Measurements from ENCODE around the gene LOX.
"Not testable (repeated sequence)": the region's sequence is repeated elsewhere in the genome, so short reads cannot be mapped to it uniquely, and the experiment has no call there.

Gene LOX

GRCh38 chr5:122099060-122099790, 21.2 kb upstream of the LOX start:
- no peak for DNase-seq (ENCODE audit: low read depth in 2 of 2)

GRCh38 chr5:122097391-122097790, 19.3 kb upstream of the LOX start:
- DNase-seq (ENCODE audit: low read depth in 2 of 2) = no peak

GRCh38 chr5:122095158-122095557, 17.1 kb upstream of the LOX start:
- DNase-seq (ENCODE audit: low read depth in 2 of 2) = no peak

GRCh38 chr5:122094251-122094650, 16.2 kb upstream of the LOX start:
- not testable (repeated sequence) for DNase-seq (ENCODE audit: low read depth in 2 of 2)

DNA sequence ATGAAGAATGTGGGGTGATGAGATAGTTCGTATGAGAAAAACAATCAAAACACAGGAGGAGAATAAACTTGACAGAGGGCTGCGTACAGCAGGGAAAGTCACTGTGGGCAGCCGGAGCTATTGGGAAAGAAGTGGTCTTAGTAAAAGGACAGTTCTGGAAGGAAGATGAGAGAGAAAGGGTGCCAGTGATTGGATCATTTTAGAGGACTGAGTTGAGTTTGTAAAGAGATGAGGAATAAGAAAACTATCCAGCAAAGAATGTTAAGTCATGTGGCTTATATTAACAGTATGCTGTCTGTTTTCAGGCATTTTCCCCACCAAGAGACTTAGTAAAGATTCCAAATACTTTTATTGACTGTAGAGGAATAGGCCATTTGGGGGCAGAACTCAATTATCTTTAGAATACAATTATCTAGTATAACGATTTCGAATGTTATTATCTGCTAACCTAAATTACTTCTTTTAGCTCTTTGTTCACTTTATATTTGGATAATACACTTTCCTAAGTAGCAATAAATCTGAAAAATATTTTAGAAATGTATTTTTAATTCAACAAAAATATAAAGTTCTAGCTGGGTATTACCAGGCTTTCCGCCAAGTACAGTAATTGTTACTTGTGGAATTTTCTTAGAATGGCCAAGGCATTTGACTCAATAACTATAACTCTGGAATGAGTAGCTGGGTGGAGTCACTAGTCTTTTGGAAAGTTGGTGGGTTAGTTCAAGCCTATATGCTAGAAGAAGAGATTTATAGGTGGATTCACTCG, 15.5 kb upstream of the LOX start:
- DNase-seq (ENCODE audit: low read depth in 2 of 2) = no peak

DNA sequence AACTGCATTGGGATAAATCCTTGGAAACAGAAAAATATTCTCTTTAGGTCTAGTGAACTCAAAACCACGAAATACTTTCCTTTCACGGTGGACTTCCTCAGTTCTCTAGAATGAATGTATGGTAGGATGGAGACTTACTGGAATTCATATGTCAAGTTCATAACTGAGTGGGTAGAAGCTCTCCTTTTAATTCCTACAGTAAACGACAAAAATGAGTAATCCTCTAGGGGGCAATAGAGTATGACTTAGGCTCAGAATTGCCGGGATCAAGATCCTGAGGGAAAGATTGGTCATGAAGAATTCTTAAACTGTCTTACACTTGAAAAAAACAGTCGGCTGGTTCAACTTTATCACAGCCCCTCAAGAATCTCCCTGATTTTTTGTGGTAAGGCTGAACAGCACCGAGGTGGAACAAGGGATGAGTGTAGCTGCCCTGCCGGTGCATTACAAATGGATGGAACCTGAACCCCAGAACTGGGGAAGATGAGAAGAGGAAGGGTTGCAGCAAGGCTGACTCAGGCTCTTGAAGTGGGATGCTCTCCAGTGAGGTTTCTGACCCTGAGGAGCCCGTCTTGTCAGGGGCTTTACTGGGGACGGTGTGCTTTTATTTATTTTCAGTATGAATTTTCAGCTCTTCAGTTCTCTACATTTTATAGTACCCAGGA, 14.0 kb upstream of the LOX start:
- DNase-seq (ENCODE audit: low read depth in 2 of 2) = no peak

GRCh38 chr5:122089096-122090013, 11.3 kb upstream of the LOX start:
- DNase-seq (ENCODE audit: low read depth in 2 of 2) = no peak

GRCh38 chr5:122085041-122085440, 7.0 kb upstream of the LOX start:
- DNase-seq (ENCODE audit: low read depth in 2 of 2) = no peak

DNA sequence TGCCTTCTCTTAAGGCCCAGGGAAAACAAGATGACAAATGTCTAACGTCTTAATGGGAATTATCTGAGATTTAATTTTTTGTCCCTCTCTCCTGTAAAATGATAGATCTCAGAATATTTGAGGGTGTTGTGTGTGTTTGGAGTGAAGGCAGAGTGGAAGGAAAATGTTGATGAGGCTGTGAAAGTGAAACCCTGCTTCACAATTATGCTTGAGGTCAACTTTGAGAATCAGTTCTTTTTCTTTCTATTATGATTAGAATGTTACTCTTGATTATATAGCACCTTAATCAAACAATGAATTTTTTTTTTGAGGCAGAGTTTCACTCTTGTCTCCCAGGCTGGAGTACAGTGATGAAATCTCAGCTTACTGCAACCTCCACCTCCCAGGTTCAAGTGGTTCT, 5.5 kb upstream of the LOX start:
- no peak for DNase-seq (ENCODE audit: low read depth in 2 of 2)

GRCh38 chr5:122081541-122081940, 3.5 kb upstream of the LOX start:
- no peak for DNase-seq (ENCODE audit: low read depth in 2 of 2)

- DNase-seq (ENCODE audit: low read depth in 2 of 2) = no peak
Measured at GRCh38 chr5:122077366-122078115, 518 bp downstream of the LOX start.

DNA sequence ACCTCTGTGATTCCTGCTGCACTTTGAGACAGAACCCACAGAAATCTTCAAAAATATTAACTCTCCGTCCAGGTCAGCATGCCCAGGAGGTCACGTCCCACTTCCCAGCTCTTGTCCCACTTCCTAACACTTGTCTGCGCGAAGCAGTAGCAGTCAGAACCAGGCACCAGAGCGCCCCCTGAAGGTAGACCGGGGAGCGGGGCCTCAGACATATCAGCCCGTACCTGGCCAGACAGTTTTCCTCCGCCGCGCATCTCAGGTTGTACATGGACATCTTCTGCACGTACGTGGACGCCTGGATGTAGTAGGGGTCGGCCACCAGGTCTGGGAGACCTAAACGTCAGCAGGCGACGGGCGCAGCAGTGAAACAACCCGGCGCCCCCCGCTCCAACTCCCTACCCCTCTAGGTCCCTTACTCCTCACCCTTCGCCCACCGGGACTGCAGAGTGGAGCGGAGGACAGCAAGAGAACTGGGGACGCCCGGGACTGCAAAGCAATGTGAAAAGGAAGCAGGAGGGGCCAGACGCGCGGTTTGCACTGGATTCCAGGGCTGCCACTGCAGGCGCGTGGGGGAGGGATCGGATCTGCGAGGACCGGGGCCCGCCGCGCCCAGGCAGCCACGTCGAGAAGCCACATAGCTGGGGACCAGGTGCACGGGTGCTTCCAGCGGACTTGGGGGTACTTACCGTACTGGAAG, 1.2 kb downstream of the LOX start:
- no peak for DNase-seq (ENCODE audit: low read depth in 2 of 2)

GRCh38 chr5:122076050-122076461, 2.0 kb downstream of the LOX start:
- no peak for DNase-seq (ENCODE audit: low read depth in 2 of 2)

DNA sequence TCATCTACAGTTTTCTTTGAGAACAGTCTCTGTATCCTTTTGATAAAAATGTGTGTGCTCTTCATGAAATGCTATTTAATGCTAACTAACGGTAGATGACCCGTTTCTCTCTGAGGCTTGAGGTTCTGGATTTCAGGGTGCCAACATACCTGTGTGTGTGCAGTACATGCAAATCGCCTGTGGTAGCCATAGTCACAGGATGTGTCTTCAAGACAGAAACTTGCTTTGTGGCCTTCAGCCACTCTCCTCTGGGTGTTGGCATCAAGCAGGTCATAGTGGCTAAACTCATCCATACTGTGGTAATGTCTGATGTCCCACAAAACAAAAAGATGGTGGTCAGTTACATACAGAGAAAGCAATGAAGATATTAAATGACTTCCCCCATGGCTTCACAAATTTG, 4.2 kb downstream of the LOX start:
- no peak for DNase-seq (ENCODE audit: low read depth in 2 of 2)

GRCh38 chr5:122073018-122073417, 5.0 kb downstream of the LOX start:
- DNase-seq (ENCODE audit: low read depth in 2 of 2) = no peak

DNA sequence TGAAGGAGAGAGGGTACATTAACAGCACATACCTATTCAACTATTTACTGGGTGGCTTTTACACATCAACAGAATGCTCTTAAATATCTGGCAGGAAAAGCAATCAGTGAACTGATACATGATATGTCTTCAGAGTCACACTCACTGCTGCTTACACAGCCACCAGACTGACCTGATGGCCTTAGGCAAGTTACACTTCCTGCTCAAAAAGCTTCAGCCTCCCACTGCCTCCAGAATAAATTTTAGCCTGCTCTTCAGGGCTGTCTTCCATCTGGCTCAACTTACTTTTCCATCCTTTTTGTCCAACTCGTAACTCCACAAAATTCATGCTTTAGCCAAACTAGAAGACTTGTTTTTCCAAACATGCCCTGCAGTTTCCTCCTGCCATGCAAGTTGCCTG, 10.7 kb downstream of the LOX start:
- DNase-seq (ENCODE audit: low read depth in 2 of 2) = no peak

GRCh38 chr5:122064992-122065391, 13.1 kb downstream of the LOX start:
- no peak for DNase-seq (ENCODE audit: low read depth in 2 of 2)

DNA sequence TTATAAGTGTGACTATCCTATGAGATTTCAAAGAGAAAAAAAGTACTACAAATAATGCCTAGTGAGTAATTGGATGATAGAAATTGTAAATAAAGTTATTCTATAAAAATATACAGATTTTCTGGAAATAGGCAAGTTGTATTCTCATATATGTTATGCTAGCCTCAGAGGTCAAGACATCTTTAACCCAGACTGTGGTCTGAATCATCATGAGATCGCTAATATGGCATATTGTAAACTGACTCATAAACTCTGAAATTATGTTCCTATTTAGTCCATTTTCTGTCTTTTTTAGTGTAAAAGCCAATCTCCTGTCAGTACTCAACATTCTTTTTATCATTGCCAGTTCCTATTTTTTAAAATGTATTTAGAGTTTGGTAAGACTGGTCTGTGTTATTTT, 14.2 kb downstream of the LOX start:
- DNase-seq (ENCODE audit: low read depth in 2 of 2) = no peak

DNA sequence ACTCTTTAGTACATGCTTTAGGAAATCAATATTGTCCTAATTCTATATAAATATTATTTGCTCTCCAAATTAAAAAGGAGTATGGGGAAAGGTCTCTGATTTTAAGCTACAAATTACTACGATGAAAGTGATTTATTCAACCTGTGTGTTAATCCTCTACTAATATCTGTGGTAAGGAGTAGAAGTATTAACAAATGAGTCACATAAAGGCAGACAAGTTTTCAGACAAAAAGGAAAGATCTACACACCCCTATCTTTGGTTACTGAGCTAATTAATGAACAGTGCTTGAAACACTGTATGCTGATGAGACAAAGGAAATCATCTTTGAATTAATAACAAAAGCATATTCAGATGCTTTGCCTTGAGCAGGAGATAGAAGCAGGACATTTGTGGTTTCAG, 15.9 kb downstream of the LOX start:
- no peak for DNase-seq (ENCODE audit: low read depth in 2 of 2)

- no peak for DNase-seq (ENCODE audit: low read depth in 2 of 2)
Measured at GRCh38 chr5:122056913-122057312, 21.1 kb downstream of the LOX start.

Measured in stimulated activated CD8-positive, alpha-beta memory T cell treated with anti-CD3 and anti-CD28 coated beads, Interleukin-2, amount 100 ng/mL, for 1 hour (primary cell).